NCI-H2081 treated with DMSO at 0.1 percent for 48 hours (cell line): ENCODE data around the gene MEF2D.

Source experiments
- DNase-seq: peaks from one replicate; lab custom pipeline; 2025; lab: John Stamatoyannopoulos, UW

MEF2D gene

DNA sequence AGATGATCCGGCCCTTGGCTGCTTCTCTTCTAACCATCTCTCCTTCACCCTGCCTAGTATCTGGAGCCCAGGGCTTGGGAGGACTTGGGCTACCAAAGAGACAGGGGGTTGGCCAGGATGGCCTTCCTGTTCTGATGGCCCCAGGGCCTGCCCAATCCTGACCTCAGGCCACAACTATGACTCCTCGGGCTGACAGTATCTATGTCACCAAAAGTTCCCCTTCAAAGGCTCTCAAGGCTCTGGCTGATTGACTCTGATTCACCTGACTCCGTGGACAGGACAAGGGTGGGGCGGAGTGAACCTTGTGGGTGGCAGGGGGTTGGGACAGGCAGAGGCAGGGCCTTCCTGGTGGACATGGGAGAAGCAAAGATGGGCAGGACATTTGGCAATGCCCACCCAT lies 12.7 kb downstream of the MEF2D start:
- DNase-seq = no peak

DNA sequence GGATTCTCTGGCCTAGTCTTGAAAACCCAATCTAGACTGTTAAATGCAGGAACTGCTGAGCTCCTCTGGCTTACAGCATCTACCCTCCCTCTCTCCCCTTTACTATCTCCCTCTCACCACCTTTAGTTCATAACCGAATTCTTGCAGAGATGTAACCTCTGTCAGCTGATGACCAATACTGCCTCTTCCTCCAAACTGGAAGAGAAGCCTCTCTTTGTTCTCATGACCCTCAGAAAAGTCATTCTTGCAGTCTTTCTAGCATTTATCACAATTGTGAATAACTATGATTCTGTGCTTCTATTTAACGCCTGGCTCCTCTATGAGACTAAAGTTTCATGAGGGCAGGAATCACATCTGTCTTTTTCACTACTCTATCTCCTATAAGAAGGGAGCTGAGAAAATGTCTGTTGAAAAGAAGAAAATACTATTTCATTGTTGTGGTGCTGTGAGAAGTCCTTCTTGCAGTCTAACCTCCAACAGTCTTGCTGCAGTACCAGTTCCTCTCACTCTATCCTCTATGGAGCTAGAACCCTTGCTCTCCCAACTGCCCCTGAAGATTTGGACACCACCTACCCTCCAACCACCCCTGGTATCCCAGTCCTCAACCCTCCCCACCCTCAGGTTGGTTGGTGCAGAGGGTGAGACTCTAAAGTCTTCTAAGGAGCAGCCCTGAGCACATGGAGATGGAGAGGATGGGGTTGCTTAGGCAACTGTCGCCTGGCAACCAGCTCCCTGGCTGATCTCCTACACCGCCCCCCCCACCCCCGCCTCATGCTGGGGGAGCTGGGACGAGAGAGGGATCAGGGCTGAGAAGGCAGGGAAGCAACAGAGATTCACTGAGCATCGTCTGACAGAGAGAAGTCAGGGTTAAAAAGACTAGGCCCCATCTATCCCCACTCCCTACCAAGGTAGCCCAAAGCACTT lies 13.9 kb downstream of the MEF2D start:
- DNase-seq = no peak

DNA sequence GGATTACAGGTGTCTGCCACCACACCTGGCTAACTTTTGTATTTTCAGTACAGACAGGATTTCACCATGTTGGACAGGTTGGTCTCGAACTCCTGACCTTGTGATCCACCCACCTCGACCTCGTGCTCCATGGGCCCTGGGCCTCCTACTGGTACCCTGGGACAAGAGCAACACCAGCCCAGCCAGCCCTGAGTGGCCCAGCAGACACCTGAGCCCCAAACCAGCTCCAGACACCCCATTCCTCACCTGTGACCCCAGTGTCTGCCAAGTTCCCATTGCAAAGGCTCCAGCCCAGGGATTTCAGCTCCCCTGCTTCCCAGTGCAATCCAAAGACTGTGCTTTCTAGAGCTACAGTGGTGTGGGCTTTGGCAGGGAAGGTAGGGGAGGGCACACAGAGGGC lies 14.6 kb downstream of the MEF2D start:
- DNase-seq = no peak

DNA sequence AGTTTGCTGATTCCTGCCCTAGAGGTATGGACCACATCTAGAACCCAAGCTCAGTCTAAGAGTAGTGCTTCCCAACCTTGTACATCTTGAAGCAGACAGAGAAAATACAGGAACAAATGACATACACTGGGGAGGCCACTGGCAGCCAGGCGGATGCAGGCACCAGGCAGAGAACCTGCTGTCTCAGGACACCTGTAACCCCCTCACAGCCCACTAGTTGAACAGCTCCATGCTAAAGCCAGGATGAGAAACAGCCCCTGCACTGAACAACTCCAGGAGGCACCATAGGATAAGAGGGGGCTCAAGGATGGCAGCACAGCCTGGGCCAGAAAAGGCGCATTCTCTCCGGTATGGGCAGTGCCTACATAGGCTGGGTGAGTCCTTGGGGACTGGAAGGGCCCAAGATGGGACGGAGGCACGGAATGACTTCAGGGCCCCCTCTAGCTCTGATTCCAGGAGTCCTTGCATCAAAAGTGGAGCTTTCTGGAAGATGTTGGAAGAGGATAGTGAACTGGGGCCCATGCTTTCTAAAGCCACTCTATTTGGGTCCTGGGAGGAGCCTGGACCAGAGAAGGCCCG lies 16.0 kb downstream of the MEF2D start:
- no peak for DNase-seq

DNA sequence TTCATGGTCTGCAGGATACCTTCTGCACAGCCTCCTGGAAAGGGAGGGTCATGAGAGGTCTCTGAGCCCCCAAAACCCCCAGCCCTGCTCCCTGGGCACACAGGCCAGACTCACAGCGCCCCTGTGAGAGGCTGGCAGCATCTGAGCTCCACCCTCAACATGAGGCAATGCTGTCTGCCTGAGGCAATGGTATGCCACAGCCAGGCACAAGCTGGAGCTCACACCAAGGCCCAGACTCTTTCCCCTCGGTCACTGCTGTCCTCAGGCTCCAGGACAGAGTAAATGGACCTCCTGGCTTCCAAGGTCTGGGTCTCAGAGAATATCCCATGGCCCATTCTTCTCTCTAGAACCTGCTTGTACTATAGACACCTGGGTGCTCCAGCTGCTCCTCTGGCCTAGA lies 17.2 kb downstream of the MEF2D start:
- no peak for DNase-seq

DNA sequence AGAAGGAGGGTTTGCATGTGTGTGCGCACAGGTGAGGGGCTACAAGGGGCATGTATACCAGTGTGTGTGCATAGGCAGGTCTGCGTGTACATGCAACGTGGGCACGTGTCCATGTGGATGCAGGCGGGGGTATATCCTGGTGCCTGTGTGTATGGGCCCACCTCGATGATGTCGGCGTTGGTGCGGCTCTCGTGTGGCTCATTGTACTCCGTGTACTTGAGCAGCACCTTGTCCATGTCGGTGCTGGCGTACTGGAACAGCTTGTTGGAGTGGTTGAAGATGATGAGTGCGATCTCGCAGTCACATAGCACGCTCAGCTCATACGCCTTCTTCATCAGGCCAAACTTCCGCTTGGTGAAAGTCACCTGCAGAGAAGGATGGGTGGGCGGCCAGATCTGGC lies 18.3 kb downstream of the MEF2D start:
- no peak for DNase-seq

DNA sequence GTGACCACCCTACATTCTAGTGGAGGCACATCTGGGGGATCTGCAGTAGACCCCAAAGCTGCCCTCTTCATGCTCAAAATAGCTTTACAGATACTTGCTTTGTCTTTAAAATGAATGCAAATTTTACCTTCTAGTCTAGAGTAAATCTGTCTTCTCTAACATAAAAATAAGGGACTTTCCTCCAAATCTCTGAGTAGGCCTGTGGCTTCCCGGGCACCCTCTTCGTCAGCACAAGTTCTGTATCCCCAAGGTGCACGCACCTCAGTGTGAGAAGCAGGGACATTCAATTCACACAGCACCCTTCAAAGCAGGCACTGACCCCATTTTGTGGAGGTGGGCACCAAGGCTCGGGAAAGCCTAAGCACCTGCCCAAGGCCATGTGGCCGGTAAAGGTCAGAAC lies 19.0 kb downstream of the MEF2D start:
- no peak for DNase-seq

DNA sequence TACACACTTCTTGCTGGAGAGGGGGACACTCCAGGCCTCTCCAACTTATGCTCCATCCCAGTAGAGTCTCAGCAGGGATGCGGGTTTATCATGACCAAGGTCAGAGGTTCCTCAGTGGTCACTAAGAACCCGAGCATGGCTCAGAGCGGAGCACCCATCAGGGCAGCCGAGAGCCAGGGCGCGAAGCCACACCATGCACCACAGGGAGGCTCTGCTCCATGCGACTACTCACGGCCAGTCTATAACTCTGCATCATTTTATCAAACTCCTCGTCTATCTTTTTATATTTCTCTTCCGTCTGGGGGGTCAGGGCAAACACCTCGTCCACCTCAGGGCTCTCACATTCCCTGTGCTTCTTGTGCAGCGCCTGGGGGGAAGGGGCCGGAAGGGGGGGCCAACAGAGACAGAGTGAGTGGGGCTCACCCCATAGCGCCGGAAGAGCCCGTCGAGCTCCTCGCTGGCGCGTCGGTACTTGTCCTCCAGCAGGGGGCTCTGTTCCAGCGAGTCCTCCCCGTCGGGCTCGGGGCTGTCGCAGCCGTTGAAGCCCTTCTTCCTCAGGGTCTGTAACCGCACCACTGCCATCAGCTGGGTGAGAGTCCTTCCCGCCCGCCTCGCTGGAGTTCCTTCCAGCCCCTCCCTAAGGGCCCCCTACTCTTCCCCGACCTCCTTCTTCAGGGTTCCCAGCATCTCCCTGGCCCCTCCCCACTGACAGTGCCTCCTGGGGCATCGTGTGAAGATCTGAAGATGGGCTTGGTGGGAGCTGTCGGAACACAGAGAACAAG lies 20.0 kb downstream of the MEF2D start:
- DNase-seq = no peak

DNA sequence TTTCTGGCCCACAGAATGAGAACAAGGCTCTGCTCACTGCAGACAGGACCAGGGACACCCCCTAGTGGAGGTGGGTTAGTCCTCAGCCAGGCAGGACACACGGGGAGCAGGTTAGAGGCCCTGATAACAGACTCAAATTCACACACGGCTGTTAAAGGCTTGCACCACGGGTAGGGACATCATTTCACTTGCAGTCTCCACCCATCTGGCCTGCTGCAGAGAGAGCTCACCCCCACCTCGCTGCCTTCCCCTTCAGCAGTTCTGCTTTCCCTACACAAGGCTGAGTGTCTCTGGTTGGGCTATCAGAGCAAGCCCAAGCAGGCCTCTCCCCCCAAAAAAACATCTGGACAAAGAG lies 20.6 kb downstream of the MEF2D start:
- DNase-seq = no peak

DNA sequence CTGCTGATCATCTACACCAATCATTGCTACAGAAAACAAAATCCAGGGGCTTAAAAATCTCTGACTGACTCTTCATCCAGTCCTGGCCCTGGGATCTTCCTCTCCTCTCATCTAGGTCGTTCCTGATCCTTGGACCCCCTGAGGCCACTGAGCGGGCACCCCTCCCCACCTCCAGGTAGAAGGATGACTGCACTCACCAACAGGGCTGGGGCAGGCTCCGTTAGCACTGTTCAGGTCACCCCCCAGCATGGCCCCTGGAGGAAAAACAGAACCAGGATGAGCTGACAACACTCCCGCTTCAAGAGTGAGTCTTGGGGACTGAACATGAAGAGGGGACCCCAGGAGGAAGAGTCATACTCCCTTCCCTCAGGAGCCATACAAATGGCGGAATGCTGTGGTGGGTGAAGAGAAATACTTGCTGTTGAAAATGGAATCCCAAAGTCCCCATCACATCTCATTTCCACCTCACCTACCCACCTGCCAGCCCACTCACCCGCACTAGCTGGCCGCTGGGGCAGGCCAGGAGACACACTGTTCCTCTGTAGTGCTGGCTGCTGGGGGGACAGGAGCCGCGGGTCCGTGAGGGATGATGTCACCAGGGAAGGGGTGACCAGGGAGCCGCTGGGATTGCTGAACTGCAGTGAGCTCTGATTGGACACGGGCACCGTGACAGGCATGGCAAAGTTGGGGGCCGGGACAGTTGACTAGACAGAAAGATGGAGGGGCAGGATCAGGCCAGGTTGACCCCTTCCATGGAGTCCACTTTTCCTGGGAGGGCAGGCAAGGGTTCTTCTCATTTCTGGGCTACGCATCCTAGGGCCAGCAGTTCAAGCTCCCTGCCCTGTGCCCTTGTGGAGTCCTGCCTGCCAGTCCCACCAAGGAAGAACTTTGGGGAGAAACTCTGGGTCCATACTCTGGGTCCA lies 21.2 kb downstream of the MEF2D start:
- no peak for DNase-seq

DNA sequence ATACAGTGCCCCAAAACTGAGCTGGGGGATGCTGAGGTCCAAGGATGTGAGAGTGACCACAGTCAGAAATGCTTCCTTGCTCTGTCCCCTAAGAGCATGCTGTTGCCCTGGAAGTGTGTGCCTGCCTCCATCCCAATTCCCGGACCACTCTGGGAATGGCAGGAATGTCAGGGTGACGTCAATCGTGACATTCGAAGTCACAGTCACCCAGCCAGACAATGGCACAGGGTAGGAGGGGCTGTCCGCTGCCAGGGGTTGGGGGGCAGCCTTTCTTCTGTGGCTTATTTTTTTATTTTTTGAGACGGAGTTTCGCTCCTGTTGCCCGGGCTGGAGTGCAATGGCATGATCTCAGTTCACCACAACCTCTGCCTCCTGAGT lies 22.3 kb downstream of the MEF2D start:
- DNase-seq = no peak

DNA sequence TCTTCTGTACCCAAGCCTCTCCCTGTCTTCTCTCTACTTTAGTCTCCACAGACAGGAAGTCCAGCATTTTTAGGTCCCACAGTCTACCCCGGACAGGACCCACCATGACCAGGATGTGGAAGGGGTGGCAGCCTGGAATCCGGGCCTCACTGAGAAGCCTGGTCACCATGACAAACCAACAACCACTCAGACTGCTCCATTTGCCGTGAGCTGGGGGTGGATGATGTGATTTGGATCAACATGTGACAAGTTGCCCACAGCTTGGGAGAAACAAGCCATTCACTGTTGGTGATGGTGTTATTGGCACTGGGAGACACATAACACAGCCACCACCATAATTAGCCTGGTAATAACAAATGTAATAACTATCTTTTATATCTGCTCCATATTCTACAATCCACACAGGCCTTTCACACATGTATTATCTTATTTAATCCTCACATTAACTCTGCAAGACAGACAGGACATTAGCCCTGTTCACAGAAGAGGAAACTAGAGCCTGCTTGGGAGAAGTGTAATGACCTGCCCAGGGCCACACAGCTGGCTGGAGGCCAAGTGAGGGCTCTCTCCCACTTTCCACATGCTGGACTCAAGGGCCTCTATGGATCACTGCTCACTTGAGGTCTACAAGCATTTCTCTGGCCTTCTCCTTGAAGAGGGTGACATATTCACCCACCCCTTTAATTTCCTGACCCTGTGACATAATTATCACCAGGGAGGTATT lies 22.9 kb downstream of the MEF2D start:
- DNase-seq = no peak

DNA sequence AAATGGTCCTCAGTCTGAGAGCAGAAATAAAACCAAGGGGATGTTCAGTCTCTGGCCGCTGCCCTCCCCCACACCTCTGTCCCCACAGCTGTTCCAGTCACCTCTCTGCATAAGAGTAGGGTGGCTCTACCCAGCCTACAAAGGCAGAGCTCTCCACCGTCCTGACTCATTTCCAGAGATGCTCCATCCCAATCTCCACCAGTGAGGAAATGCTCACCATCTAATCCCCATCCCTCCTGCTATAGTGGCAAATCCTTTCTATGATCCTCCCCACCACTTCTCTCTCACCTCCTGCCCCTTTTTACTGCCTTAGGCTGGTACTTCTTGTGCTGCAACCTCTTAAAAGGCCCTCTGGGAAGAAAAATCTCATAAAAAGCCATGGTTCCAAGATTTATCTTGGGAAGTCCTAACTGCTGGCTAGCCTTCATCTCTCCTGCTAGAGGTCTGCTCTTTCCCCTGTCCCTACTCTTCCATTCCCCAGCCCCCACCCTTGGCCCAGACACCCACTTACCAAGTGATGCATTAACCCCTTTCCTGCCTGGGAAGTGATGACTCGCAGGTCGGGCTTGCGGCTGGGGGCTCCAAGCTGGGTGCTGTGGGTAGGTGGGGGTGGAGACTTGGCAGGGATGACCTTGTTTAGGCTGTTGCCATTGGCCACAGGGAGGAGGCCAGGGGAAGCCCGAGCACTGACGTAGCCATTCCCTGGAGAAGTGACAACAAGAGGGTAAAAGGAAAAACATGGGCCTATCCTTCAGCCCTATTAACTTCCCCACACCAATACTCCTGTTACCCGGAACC lies 23.9 kb downstream of the MEF2D start:
- DNase-seq = no peak

DNA sequence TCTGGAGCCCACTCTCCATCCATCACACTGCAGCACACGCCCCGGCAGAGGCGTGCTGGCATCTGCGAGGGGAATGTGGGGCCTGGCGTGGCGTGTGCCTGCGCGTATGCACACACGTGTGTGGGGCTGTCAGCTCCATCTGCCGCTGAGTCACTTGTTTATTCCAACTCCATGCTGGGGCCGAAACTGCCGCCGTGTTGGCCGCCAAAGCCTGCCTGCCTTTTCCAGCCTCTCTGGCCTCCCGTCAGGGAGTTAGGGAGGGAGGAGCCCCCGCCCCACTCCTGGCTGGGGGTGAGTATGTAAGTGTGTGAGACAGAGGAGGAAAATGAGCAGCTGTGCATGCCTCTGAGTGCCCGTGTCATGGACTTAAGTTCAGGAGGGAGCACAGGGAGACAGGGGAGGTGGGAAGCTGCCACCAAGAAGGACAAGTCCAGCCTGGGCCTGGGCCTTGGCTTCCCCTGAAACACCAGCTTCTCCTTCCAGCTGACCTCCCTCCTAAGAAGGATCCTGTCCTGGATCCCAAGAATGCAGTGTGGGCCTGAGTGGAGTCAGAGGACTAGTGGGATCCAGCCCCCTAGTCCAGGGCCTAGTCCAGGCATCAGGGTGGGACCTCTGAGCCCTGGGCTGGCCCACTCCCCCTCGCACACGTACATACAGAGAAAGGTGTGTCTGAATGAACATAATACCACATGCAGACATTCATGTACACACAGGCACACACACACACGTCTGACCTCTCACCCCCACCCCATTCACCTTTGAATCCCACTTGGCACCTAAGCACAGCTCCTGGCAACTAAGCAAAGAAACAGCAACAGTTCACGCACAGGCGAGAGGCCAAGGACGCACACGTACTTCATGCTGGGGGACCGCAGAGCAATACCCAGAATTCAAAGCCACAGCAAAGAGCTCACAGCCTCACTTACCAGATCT lies 24.7 kb downstream of the MEF2D start:
- DNase-seq = no peak

DNA sequence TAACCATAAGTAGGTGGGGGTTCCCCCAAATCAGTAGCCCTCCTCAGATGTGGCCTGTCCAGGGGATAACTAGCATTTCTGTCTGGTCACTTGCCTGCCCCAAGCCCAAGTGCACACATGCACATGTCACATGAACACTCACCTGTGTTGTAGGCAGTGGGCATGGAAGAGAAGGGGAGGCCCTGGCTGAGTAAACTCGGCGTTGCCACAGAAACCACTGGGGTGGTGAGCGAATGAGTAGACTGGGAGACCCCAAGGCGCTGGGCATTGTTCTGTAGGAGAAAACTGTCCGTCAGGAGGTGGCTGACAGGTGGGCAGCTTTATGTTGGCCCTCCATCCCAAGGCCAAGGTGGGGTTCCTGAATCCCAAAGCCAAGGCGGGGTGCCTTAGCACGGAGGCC lies 25.6 kb downstream of the MEF2D start:
- DNase-seq = no peak

DNA sequence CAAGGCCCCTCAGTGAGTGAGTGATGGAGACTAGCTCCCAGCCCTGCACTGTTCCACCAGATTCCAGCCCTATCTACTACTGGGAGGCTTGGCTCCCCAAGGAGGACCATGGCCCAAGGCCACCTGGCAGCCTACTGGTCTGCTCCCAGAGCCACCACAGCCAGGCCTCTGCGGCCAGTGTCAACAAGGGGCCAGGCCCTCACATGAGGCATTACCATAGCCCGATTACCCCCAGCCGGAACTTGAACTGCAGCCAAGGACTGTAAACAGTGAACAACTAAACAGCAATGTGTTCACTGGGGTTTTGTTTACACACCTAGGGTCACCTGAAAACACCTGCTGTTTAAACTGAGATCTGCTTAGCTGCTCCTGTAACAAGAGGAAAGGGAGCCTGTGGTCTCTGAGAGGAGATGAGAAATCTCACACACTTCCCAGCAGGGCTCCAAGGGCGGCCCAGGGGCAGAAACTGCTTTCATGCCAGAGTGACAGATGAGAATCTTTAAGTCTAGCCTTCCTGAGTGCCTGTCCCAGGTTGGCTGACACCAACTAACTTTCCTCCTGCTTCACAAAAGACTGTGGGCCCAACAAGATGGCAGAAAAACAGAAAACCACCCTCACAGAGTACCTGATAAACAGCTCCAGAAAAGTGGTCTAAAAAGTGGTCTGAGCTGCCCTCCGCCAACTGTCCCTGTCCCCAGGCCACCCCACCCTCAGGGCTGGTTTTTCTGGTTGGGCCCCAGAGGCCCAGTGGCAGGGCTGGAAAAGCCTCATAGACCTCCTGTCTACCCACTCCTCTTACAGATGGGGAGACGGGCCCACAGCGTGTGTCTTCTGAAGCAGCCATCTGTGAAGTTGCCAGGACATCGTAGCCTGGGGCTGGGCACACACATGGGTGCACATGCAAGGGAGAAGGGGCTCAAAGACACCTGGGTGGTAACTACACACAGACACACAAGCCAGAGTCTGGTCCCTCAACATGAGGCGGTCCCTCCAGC lies 28.8 kb downstream of the MEF2D start:
- DNase-seq = peak; percentile 99

DNA sequence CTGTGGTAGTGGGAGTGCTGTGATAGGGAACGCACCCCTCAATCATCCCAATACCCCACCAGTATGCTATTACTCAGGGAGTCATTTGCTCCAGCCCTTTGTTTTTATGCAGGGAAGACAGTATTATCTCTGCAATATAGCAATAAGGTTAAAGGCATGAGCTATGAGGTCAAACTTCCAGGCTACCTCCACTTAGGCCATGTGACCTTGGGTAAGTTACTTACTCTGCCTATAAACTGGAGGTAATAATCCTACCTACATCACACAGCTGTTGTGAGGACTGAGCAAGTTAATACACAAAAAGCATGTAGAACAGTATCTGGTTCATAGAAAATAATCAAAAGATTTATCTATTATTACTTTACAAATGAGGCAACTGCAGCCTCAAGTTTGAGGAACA lies 30.1 kb downstream of the MEF2D start:
- DNase-seq = no peak

DNA sequence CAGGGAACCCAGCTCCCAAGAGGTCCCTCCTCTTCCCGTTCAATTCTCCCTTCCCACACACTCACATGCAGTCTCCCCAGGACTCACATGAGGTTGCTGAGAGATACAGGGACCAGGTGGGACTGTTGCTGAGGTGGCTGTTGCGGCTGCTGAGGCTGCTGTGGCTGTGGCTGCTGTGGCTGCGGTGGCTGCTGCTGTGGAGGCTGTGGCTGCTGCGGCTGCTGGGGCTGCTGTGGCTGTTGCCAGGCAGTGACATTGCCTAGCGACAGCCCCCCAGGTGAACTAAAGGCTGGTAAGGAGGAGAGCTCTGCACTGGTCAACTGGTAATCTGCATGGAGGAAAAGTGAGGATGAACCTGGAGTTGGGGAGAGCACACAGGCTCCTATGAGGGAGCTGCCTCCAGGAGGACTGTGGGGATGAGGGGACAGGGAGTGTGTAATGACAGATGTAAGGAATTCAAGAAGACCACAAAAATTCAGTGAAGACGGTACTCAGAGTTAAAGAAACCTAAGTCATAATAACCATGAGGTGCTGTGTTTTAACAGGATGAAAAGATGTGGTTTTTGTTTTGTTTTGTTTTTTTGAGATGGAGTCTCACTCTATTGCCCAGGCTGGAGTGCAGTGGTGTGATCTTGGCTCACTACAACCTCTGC lies 31.8 kb downstream of the MEF2D start:
- no peak for DNase-seq
